Measurements from ENCODE around the gene MIS18BP1.
"Not testable (repeated sequence)": the region's sequence is repeated elsewhere in the genome, so short reads cannot be mapped to it uniquely, and the experiment has no call there.

Gene MIS18BP1

DNA sequence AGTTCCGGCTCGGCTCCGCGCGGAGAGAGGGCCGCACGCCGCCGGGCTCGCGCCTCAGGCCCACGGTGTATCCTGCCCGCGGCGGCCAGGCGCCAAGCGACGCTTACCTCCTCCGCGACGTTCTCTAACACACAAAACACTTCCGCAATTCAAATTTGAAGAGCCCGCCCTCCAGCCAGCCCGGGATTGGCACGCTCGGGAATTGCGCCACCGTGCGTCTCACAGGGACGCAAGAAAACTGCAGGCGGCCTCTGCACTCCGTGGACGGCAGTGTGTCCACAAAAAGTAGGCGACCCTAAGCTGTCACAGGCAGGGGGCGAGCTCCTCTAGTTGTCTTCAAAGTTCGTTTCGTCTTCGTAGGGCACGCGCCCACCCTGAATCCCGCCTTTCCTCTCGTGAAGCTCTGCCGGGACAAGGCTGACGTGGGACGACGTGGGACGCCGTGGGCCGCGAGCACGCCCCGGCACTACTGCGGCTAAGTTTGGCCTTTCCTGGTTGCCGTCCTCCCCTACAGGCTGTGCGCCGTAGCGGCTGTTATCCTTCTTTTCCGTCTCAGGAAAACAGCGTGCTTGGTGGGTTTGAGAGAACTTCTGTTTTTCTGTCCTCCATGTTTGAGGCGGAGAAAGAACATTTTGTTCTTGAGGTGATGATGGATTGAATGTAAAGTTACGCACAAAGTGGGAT, at the start of gene MIS18BP1:
TSS of gene MIS18BP1 (minus strand) at position 133 of the 684 bp plus-strand sequence. CDS start 5,916 bp downstream, outside the sequence.
- DNase-seq = peak; percentile 86 to 88

DNA sequence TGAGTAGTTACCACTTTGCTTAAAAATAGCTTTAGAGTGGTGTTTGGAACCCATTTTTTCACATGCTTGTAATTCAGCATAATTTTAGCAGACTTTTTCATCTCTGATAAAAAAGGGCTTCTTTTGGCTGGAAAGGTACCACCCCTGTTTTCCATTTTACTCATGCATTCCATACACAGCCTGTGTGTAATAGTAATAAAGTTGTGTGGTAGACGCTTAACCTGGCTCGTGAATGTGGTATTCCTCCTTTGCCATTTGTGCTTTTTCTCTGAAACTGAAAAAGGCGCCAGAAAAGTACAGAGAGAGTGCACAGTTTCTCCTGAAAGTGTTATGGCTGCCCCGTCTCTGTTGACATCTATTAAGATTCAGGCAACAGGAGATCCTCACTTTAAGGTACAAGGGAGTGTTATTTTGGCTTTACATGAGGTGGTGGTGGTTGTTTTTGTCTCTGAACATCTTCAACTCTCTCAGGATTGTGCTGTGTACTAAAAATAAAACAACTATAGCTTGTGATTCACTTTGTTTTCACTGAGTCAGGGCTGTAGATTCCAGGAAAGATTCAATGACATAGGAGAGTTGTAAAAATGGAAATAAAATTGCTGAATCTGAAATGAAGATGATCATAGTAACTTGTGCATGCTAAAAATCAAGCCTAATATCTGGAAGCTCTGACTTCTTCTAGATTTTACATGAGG, 45.6 kb upstream of the MIS18BP1 start:
- no peak for DNase-seq

DNA sequence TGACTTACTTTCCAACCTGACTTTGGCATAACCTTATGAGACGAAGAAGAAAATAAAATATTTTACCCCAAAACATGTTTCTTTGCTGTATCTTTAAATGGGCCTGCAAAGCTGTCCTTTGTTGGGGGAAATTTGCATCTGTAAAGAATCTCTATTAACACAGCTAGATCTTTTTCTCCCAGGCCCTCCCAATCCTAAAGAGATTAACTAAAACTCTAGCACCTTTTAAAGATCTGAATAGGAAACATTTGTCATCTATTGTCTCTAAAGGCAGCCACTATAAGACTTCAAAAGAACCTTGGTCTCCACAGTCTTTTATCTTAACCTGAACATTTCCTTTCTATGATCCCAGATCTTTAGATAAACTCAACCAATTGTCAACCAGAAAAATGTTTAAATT, 41.8 kb upstream of the MIS18BP1 start:
- not testable (repeated sequence) for DNase-seq

DNA sequence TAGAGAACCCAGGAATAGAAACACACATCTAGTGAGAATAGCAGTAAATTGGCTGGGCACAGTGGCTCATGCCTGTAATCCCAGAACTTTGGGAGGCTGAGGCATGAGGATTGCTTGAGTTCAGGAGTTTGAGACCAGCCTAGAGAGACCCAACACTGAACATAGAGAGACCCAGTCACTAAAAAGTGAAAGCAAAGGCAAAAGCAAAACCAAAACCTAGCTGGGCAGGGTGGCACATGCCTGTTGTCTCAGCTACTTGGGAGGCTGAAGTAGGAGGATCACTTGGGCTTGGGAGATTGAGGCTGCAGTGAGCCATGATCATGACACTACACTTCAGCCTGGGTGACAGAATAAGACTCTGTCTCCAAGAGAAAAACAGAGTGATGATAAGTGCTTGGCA, 37.5 kb upstream of the MIS18BP1 start:
- DNase-seq = no peak

DNA sequence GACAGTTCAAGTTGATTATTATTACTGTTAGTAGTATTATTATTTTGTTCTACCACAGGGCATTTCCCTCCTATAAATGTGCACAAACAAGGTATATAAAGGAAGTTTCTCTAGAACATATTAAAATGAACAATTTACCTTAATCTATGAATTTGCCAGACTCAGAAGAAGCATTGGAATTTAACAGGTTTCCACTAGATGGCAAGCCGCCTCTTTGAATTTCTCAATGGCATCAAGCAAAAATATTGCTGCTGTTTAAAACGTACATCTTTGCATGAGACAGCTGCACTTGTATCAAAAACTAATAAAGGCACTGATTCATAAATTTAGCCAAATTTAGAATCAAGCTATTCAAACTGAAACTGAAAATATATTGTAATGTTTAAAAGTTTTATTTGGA, 34.6 kb upstream of the MIS18BP1 start:
- no peak for DNase-seq

DNA sequence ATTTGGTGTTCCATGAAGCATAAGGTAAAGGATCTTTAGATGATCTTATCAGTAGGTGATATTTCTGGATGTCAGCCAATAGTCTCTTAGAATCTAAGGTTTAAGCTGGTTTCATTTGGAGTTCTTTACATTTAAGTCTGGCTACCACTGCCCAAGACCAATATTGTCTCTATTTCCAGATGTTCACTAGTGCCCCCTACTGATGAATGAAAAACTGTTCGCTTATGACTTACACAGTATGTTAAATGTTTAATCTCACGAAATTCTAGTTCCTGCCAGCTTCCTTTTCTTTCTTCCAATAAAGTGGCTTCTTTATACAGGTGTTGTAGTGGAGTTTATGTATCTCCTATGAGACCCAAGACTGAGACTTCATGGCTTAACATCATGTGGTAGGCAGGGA, 31.8 kb upstream of the MIS18BP1 start:
- DNase-seq = no peak

DNA sequence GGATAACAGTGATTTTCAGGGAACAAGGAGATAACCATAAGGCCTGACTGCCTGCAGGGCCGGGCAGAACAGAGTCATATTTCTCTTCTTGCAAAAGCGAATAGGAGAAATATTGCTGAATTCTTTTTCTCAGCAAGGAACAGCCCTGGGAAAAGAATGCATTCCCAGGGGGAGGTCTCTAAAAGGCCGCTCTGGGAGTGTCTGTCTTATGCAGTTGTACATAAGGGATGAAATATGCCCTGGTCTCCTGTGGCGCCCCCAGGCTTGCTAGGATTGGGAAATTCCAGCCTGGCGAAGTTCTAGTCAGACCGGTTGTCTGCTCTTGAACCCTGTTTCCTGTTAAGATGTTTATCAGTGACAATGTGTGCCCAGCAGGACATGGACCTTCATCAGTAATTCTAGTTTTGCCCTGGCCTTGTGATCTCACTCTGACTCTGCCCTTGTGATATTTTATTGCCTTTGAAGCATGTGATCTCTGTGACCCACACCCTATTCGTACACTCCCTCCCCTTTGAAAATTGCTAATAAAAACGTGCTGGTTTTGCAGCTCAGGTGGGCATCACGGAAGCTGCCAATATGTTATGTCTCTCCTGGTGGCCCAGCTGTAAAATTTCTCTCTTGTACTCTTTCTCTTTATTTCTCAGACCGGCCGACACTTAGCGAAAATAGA, 28.9 kb upstream of the MIS18BP1 start:
- not testable (repeated sequence) for DNase-seq

DNA sequence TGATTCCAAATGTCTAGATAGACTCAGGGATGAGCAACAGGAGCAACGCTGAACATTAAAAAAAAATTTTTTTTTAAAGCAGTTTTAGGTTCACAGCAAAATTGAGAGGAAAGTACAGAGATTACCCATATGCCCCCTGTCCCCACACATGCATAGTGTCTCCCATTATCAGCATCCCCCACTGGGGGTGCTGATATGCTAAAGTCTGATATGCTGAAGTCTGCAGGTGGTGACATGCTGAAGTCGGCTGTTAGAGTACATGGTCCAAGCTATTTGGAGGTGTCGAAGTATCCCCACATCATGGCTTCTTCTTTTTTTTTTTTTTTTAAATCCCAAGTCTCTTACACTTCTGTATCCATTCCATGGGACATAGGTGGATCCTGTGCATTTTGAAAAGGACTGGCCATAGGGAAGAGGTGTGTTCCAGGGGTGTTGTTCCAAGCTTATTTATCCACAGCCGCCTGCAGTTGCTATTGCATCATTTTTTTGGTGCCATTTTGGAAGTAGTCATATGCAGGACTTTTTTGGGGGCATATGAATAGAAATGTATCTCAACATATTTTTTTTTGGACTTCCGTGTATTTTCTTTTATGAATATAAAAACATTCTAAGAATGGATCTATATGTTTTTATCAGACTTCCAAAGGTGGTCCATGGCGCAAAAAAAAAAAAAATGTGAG, 19.0 kb upstream of the MIS18BP1 start:
- DNase-seq = no peak

DNA sequence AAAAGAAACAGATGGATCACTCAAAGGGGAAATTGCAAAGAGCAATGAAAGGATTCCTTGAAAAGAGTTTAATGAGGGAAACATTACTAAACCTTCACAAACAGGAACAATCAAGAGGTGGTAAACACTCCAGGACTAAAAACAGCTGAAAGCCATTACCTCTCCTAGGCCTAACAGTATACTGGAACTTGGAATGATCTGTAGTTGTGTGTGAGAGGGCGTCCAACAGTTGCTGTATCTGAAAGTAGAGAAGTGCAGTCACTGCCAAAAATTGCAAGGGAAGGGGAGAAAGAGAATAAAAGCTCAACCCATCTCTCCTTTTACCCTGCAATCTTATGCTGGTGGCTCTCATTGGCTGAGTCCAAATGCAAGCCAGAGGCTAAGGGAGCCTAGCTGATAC, 17.0 kb upstream of the MIS18BP1 start:
- DNase-seq = no peak

DNA sequence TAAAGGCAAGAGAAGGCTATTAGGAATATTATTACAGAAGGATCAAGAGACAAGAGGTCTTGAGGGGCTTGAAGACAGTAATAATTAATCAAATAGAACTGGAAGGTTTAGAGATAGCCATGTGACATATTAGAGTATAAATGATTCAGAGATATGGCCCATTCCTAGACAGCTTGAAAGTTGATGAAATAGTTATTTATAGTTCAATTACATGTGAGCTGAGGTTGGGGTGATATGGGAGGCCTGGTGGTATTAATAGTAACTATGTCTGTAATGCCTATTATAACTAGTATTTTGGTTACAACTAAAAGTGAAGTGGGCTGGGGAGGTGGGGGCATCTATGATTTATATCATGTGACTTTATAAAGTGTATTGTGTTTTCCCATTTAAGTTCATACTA, 14.1 kb upstream of the MIS18BP1 start:
- no peak for DNase-seq

DNA sequence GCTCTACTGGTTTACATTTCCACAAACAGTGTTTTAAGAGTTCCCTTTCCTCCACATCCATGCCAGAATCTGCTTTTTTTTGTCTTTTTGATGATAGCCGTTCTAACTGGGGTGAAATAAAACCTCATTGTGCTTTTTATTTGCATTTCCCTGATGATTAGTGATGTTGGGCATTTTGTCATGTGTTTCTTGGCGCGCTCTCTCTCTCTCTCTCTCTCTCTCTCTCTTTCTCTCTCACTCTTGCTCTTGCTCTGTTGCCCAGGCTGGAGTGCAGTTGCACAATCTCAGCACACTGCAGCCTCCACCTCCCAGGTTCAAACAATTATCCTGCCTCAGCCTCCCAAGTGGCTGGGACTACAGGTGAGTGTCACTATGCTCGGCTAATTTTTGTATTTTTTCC, 9.6 kb upstream of the MIS18BP1 start:
- no peak for DNase-seq

DNA sequence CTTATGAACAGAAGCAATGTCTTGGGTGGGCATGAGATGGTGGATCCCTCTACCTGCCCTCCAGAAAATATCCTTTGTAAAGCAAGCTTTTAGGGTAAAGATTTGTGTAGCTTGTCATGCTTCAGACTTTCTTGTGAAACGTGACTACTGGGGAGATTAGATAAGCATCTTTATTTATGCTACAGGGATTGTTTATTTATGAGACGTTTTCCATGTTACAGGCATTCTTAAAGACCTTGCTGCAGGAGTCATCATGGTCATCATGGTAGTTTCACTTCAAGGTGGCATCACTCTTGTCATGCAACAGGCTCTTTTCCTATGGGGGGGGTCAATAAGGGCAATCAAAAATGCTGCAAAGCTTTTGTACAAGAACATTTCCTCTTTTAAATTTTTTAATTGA, 8.2 kb upstream of the MIS18BP1 start:
- DNase-seq = no peak

DNA sequence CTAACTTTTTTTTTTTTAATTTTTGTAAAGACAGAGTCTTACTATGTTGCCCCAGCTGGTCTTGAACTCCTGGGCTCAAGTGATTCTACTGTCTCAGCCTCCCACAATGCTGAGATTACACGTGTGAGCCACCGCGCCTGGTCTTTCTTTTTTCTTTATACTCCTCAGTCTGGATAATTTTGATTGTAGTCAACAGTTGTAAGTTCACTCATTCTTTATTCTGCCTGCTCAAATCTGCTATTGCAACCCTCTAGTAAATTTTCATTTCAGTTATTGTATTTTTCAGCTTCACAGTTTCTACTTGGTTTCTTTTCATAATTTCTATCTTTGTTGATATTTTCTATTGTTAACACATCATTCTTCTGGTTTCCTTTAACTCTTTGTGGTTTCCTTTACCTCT, 5.8 kb upstream of the MIS18BP1 start:
- DNase-seq = no peak

DNA sequence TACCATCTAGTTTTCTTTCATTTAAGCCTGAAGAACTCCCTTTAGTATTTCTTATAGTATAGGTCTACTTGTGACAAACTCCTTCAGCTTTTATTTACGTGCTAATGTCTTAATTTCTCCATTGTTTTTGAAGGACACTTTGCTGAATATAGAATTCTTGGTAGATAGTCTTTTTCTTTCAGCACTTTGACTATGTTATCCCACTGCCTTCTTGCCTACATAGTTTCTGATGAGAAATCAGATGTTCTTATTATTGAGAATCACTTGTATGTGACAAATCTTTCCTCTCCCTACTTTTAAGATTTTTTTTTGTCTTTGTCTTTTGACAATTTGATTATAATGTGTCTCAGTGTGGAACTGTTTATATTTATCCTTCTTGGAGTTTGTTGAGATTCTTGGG, 5.1 kb upstream of the MIS18BP1 start:
- no peak for DNase-seq

DNA sequence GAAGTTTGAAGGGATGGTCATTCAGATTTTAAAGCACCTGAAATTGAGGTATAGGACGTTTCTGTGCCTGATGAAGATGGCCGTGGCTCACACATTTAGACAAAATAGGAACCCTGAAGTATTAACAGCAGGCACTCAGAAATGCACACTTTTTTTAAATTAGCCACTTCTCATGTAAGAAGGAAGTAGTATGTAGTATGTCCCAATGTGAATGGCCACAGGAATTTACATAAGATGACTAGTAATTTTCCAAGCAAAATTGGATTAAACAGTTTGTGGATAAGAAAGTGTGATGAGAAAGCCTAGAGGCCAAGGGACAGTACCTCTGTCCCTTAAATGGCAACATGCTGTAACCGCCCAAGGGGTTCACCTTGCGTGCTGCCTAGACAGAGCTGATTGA, 1.8 kb upstream of the MIS18BP1 start:
- DNase-seq = no peak

DNA sequence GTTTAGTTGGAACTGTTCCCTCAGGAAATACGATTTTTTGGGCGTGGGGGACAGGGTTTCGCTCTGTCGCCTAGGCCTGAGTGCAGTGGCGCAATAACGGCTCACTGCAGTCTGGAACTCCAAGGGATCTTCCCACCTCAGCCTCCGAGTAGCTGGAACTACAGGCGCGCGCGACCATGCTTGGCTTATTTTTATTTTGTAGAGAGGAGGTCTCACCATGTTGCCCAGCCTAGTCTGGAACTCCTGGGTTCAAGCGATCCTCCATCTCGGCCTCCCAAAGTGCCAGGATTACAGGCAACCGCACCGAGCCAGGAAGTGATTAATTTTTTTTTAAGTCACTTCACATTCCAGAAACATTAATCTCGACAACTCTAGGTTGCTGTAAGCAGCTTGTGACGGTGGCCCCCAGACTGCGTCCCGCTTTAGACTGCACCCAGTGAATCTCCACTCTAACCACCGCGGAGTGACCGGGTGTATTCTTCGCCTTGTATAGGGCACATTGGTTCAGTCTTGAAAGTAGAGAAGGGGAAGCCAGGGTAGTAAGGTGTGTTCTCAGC, 830 bp upstream of the MIS18BP1 start:
- peak; percentile 1 to 10 for DNase-seq

DNA sequence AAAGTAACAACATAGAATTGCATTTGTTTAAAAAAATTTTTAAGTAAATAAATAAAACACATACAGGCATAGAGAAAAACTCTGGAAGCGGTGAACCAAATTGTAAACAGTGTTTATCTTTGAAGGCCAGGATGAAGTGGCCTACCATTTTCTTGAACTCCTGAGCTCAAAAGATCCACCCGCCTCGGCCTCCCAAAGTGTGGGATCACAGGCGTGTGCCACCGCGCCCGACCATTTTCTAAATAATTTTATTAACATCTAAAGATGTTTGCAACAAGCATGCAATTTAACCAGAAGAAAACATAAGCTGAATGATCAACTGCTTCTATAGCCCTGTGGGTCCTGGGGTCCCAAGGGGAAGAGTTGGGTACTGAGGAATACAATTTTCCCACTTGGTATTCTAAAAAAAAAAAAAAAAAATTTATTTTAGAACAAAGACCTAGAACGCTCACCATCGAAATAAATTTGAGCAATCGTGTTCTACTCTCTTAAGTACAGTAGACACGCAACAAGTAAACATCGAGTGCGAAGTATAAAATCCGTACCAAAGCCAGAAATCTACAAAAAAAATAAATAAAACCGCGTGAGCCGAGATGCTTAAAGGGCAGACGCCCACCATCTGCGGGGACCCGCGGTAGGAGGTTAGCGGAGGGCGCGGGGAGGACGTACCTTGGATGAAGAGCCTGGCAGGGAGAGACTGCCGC, 484 bp downstream of the MIS18BP1 start:
- DNase-seq = peak; percentile 7 to 28

DNA sequence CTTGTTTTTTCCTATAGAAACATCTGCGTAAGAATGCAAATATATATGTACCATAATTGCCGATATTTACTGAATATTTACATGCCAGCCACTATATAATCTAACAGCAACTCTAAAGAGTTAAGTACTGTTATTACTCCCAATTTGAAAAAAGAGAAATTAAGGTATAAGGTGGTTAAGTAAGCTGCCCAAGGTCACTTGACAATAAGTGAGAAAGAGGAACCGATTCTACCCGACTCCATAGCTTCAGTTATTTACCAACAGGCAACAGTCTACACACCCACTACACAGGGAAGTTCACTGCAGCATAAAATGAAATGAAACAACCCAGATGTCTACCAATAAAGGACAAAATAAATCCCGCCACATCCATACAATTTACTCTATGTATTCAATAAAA, 1.1 kb downstream of the MIS18BP1 start:
- DNase-seq = no peak

DNA sequence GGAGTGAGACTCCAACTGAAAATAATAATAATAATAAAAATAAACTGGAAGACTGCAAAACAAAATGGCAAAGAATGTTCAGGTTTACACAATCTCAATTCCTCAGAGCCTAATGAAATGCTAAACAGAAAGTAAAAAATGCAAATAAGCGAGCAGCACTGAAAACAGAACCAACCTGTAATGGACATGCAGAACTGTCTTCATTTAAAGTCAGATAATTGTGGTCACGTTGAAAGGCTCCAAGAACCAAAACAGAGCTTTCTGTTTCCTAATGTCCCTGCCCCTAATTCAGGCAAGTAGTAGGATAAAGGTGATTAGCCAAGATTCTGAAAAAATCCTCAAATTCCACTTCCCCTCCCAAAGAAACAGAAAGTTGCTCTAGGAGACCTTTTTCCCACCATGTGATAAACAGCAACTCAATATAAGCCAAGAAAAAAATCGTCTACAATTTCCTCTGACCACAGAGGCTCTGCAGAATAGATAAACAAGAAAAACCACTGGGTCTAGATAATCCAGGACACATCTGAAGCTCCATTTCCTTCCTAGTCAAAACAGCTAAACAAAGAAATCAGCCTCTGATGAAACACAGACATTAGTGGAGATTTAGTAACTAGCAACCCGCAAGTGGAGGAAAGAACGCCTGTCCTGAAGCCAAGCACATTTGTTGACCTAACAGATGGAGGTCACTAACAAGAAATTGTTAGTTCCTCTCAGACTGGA, 3.0 kb downstream of the MIS18BP1 start:
- DNase-seq = no peak

DNA sequence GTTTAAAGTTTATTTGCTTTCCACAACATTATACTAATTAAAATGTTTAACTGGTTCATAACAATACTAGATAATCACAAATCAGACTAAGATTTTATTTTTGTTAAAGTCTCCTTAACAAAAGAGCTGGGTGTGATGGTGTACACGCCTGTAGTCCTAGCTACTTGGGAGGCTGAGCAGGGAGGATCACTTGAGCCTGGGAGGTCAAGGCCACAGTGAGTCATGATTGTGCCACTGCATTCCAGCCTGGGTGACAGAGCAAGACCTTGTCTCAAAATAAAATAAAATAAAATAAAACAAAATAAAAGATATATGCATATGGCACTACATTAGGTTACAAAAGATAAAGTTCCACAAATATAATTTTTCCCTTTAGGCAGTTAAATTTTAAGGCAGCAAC, 5.6 kb downstream of the MIS18BP1 start:
- no peak for DNase-seq

DNA sequence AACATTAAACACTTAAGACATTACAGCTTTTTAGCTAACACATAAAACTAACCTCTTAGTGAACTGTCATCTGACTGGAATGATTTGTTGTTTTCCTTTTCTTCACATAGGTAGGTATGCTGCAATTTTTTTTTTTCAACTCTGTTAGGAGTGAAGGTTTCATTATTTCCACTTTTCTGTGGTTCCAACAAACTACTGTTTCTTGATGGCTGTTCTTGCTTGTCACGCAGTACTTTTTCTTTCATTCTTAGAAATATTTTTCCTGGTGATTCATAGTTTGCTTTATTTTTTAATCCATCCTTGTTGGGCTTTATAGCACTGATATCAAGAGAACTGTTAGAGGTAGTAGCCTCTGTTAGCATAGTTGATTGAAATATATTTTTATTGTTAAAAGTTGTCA, 6.3 kb downstream of the MIS18BP1 start:
- no peak for DNase-seq

DNA sequence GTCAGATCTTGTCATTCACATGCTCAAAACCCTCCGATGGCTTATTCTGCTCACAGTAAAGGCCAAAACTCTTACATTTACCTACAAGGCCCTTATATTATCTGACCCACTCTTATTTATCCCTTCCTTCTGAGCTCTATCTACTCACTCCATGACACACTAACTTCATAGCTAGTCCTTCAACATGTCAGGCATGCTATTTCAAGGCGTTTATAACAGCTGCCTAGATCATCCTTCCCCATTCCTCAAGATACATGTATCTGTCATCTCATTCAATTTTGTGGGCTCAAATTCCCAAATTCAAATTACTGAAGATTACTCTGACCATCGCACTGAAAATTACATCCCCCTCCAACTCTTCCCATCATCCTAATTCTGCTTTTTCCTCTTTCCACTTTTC, 6.9 kb downstream of the MIS18BP1 start:
- no peak for DNase-seq

Measured in stimulated activated CD4-positive, alpha-beta T cell treated with anti-CD3 and anti-CD28 coated beads, Interleukin-2, amount 100 ng/mL, for 48 hours (primary cell).